Lung (tissue), 12 donors: Measurements from ENCODE around the gene NCOA1. TPM values are rescaled to one million over a fixed set of nuclear protein-coding genes. Genes with fewer than 3 reads are reported as not detected.

ENCODE experiments used
- ATAC-seq: fragments of 200-7000 bp; cut with Tn5 transposase; one replicate; pipeline ENCODE4 v1.9.1; 2020; ENCODE audit warnings: moderate number of reproducible peaks; ENCODE audit not compliant: insufficient read depth, low FRiP score
- DNase-seq, 3 donors: peaks; one replicate each; pipeline ENCODE4 v3.0.0-alpha.2; 2013 to 2017
- H3K27ac ChIP-seq, 2 donors: one replicate each; pipeline ENCODE4 v1.5.1; 2013; ENCODE audit warnings: mild to moderate bottlenecking in 2 of 2, moderate library complexity in 2 of 2, control low read depth in 1 of 2, inconsistent platforms in 1 of 2, low read depth in 1 of 2, low read length in 1 of 2
- H3K27me3 ChIP-seq, 3 donors: one replicate each; pipeline ENCODE4 v1.5.1; 2013; ENCODE audit warnings: low read length in 2 of 3; ENCODE audit not compliant: control insufficient read depth in 3 of 3, insufficient read depth in 3 of 3
- H3K36me3 ChIP-seq, 4 donors: one replicate each; pipeline ENCODE4 v1.5.1; 2013; ENCODE audit warnings: low read length in 4 of 4, mild to moderate bottlenecking in 1 of 4, moderate library complexity in 1 of 4; ENCODE audit not compliant: control insufficient read depth in 4 of 4, insufficient read depth in 4 of 4
- H3K4me1 ChIP-seq, 5 donors: one replicate each; pipeline ENCODE4 v1.5.1; 2013; ENCODE audit warnings: low read length in 5 of 5, mild to moderate bottlenecking in 2 of 5, moderate library complexity in 1 of 5; ENCODE audit not compliant: control insufficient read depth in 5 of 5, insufficient read depth in 5 of 5
- H3K4me3 ChIP-seq: one replicate; pipeline ENCODE4 v1.5.1; 2013; ENCODE audit warnings: mild to moderate bottlenecking, control low read depth, moderate library complexity
- H3K9ac ChIP-seq, 2 donors: one replicate each; pipeline ENCODE4 v1.5.1; 2013; ENCODE audit warnings: low read length in 2 of 2, control low read depth in 1 of 2; ENCODE audit not compliant: insufficient read depth in 1 of 2
- H3K9me3 ChIP-seq, 4 donors: one replicate each; pipeline ENCODE4 v1.5.1; 2013; ENCODE audit warnings: low read length in 3 of 4, mild to moderate bottlenecking in 1 of 4, moderate library complexity in 1 of 4; ENCODE audit not compliant: control insufficient read depth in 4 of 4, insufficient read depth in 3 of 4
- CTCF ChIP-seq: IDR thresholded peaks from 2 replicates; pipeline ENCODE4 v1.5.1; 2012; ENCODE audit warnings: mild to moderate bottlenecking; ENCODE audit errors: control extremely low read depth, extremely low read depth
- WGBS, 2 donors: extraction: QIAGEN DNeasy Blood & Tissue Kit; methylation state at CpG; one replicate each; pipeline ENCODE4 v1.1.7; 2013; 5-methylcytosine and 5-hydroxymethylcytosine counted together
- polyA plus RNA-seq, 2 donors: library from polyadenylated mRNA; stranded (reverse); fragments of 200-250 nt; gene quantifications; one replicate each; pipeline ENCODE4 v1.2.1, GENCODE V29; 2013
- total RNA-seq, 2 donors: library from RNA; depleted of rRNA in 1 of 2; stranded (reverse); fragments of >200 nt in 1 of 2; gene quantifications; one replicate each; pipeline ENCODE4 v1.2.1, GENCODE V29; 2014 to 2021
- donor health status: control.
- donor health status: control.
- donor health status: Bipolar disorder and iron deficiency.
- donor health status: healthy.
- donor health status: DM: yes; HTN: yes; CAD: no.

The NCOA1 gene
- total and polyA plus RNA-seq, 4 donors: 8.3 to 123 (median 27.3) TPM

- 92 to 93% methylated on average over 6 of the region's 6 CpGs for WGBS, 2 donors
- H3K27ac ChIP-seq: no peak overlapping the region
- H3K9ac ChIP-seq: no peak overlapping the region
- DNase-seq (no peak), ATAC-seq (no peak)
- no peaks in the 10 kb centered on the region for H3K27me3 ChIP-seq
- peaks cover 0 to 27% (median 8%) of the 10 kb centered on the region in 5 donors for H3K4me1 ChIP-seq
- no peaks in the 10 kb centered on the region for H3K9me3 ChIP-seq
- TF ChIP-seq CTCF: no peak
- no peak overlapping the region for H3K4me3 ChIP-seq
- no peaks in the 10 kb centered on the region for H3K36me3 ChIP-seq
Measured at GRCh38 chr2:24505534-24506275, 14.7 kb downstream of the NCOA1 start.

GRCh38 chr2:24507549-24507948, 16.5 kb downstream of the NCOA1 start:
- H3K9ac ChIP-seq: no peak overlapping the region
- no peak for TF ChIP-seq CTCF
- ATAC-seq (no peak), DNase-seq (no peak)
- no peak overlapping the region for H3K27ac ChIP-seq
- peaks cover 0 to 26% (median 13%) of the 10 kb centered on the region in 5 donors for H3K4me1 ChIP-seq
- no peaks in the 10 kb centered on the region for H3K27me3 ChIP-seq
- no peak overlapping the region for H3K4me3 ChIP-seq
- no peaks in the 10 kb centered on the region for H3K36me3 ChIP-seq
- 32 to 49% methylated on average over 4 of the region's 4 CpGs for WGBS, 2 donors
- H3K9me3 ChIP-seq: no peaks in the 10 kb centered on the region

- TF ChIP-seq CTCF: no peak
- no peak for ATAC-seq
- WGBS, 2 donors: 85 to 95% methylated on average over 1 of the region's 1 CpG
- H3K4me3 ChIP-seq: no peak overlapping the region
- H3K36me3 ChIP-seq: no peaks in the 10 kb centered on the region
- H3K9ac ChIP-seq: no peak overlapping the region
- peak in 2 of 3 donors; percentile 27 to 42 for DNase-seq
- H3K27me3 ChIP-seq: no peaks in the 10 kb centered on the region
- H3K9me3 ChIP-seq: no peaks in the 10 kb centered on the region
- H3K4me1 ChIP-seq: peaks cover 0 to 33% (median 19%) of the 10 kb centered on the region in 5 donors
- H3K27ac ChIP-seq: no peak overlapping the region
Measured at GRCh38 chr2:24508878-24509277, 17.8 kb downstream of the NCOA1 start.
